GM12878 (cell line): ENCODE data around the gene TADA2A. TPM values are rescaled to one million over a fixed set of nuclear protein-coding genes. Genes with fewer than 3 reads are reported as not detected.

Experiments used
- ATAC-seq: fragments of 200-7000 bp; cut with Tn5 transposase; 3 replicates; pipeline ENCODE4 v1.9.1; 2020; ENCODE audit warnings: mild to moderate bottlenecking, moderate library complexity
- BruUV-seq: library from RNA; stranded (reverse); fragments of 400-500 nt; replicated peaks from 2 replicates; lab custom pipeline; 2021; lab: Mats Ljungman, UMichigan
- CTCF ChIA-PET: fragments of 300-600 bp; sonication (Branson Sonifier 250); formaldehyde crosslinking; extraction: SDS; loops from one replicate; lab custom pipeline; 2021; ENCODE audit warnings: inconsistent platforms; lab: Yijun Ruan, JAX
- POLR2A ChIA-PET: fragments of 350-600 bp; formaldehyde crosslinking; extraction: SDS; loops from one replicate; lab custom pipeline; 2021; ENCODE audit warnings: inconsistent platforms; lab: Charles Lee
- RAD21 ChIA-PET: fragments of 300-600 bp; sonication (Branson Sonifier 250); formaldehyde crosslinking; loops from one replicate; lab custom pipeline; 2023; ENCODE audit warnings: antibody characterized with exemption; ENCODE audit not compliant: unreplicated experiment; lab: Charles Lee
- SMC1A ChIA-PET: fragments of 300-600 bp; sonication (Branson Sonifier 250); formaldehyde crosslinking; loops from one replicate; lab custom pipeline; 2023; ENCODE audit not compliant: unreplicated experiment, uncharacterized antibody; lab: Charles Lee
- DNase-seq: peaks from one replicate; pipeline ENCODE4 v3.0.0-alpha.2; 2011; ENCODE audit warnings: low read depth, low spot score
- FAIRE-seq: peaks from 3 replicates; lab custom pipeline; 2011; peaks lifted over from hg19 to GRCh38; lab: Jason Lieb, UNC
- H2AFZ ChIP-seq: 2 replicates; pipeline ENCODE4 v1.6.0; 2011; ENCODE audit warnings: low read depth, low read length, control low read depth; ENCODE audit not compliant: control insufficient read depth
- H3K27ac ChIP-seq: 2 replicates; pipeline ENCODE4 v1.5.1; 2011; ENCODE audit warnings: control low read depth; ENCODE audit not compliant: control insufficient read depth, insufficient read depth
- H3K27me3 ChIP-seq, 2 experiments: replicated peaks in 1 of 2; 2 replicates each; pipeline versions ENCODE4 v1.6.0 to v1.6.1; 2011; ENCODE audit warnings: low read length in 1 of 2; ENCODE audit not compliant: control insufficient read depth in 2 of 2, insufficient read depth in 2 of 2
- H3K36me3 ChIP-seq, 2 experiments: 2 replicates each; pipeline ENCODE4 v1.5.1; 2011; ENCODE audit warnings: low read length in 1 of 2; ENCODE audit not compliant: control insufficient read depth in 2 of 2, insufficient read depth in 2 of 2
- H3K4me1 ChIP-seq: 2 replicates; pipeline ENCODE4 v1.6.1; 2011; ENCODE audit warnings: mild to moderate bottlenecking, low read length, moderate library complexity, mixed read lengths; ENCODE audit not compliant: control insufficient read depth, insufficient read depth
- H3K4me2 ChIP-seq: 2 replicates; pipeline ENCODE4 v1.6.0; 2011; ENCODE audit warnings: control low read depth; ENCODE audit not compliant: control insufficient read depth, insufficient read depth
- H3K4me3 ChIP-seq: fragments of 200-600 bp; sonication (generic); 2 replicates; pipeline ENCODE4 v1.5.1; 2016
- H3K79me2 ChIP-seq: 2 replicates; pipeline ENCODE4 v1.6.0; 2011; ENCODE audit warnings: low read length; ENCODE audit not compliant: control insufficient read depth, insufficient read depth
- H3K9ac ChIP-seq: 2 replicates; pipeline ENCODE4 v1.8.0; 2011; ENCODE audit warnings: low read length, control low read depth, mixed read lengths; ENCODE audit not compliant: control insufficient read depth, insufficient read depth
- H3K9me3 ChIP-seq: replicated peaks from 3 replicates; pipeline ENCODE4 v1.5.1; 2011; ENCODE audit warnings: mild to moderate bottlenecking, low read length; ENCODE audit not compliant: control insufficient read depth, insufficient read depth
- H4K20me1 ChIP-seq: 2 replicates; pipeline ENCODE4 v1.6.0; 2011; ENCODE audit not compliant: control insufficient read depth, insufficient read depth
- BCLAF1 ChIP-seq: fragments of 450-650 bp; IDR thresholded peaks from 2 replicates; pipeline ENCODE4 v1.6.1; 2017; ENCODE audit warnings: antibody characterized with exemption, mild to moderate bottlenecking, moderate library complexity
- FOXK2 ChIP-seq: fragments of 450-650 bp; IDR thresholded peaks from 2 replicates; pipeline ENCODE4 v1.6.1; 2017; ENCODE audit warnings: mild to moderate bottlenecking, moderate library complexity
- JUND ChIP-seq: IDR thresholded peaks from 2 replicates; pipeline ENCODE4 v1.6.1; 2012; ENCODE audit warnings: low read depth, mild to moderate bottlenecking, low read length, improper control_type of control experiment, moderate library complexity
- LARP7 ChIP-seq: fragments of 450-650 bp; IDR thresholded peaks from 2 replicates; pipeline ENCODE4 v1.6.1; 2017; ENCODE audit warnings: mild to moderate bottlenecking
- MLLT1 ChIP-seq: fragments of 450-650 bp; IDR thresholded peaks from 2 replicates; pipeline ENCODE4 v1.6.1; 2016; ENCODE audit warnings: mild to moderate bottlenecking
- NFYA ChIP-seq: IDR thresholded peaks from 2 replicates; pipeline ENCODE4 v1.6.1; 2011; ENCODE audit warnings: low read depth, mild to moderate bottlenecking, low read length, improper control_type of control experiment, borderline replicate concordance
- NKRF ChIP-seq: fragments of 450-650 bp; conservative IDR thresholded peaks from 2 replicates; pipeline ENCODE4 v1.6.1; 2017; ENCODE audit warnings: mild to moderate bottlenecking, moderate library complexity
- PML ChIP-seq: IDR thresholded peaks from 2 replicates; pipeline ENCODE4 v1.6.1; 2012; ENCODE audit warnings: low read length, inconsistent platforms
- POLR2A ChIP-seq: IDR thresholded peaks from 2 replicates; pipeline ENCODE4 v1.6.1; 2011; ENCODE audit warnings: low read depth, mild to moderate bottlenecking, low read length
- SIX5 ChIP-seq: IDR thresholded peaks from 2 replicates; pipeline ENCODE4 v1.6.1; 2011; ENCODE audit warnings: mild to moderate bottlenecking, low read depth, low read length, moderate library complexity; ENCODE audit not compliant: severe bottlenecking
- SREBF2 ChIP-seq: IDR thresholded peaks from 2 replicates; pipeline ENCODE4 v1.6.1; 2012; ENCODE audit warnings: mild to moderate bottlenecking, low read length
- TCF7 ChIP-seq: IDR thresholded peaks from 2 replicates; pipeline ENCODE4 v1.6.1; 2014; ENCODE audit warnings: antibody characterized with exemption, borderline replicate concordance
- WGBS: methylation state at CpG from one replicate; pipeline ENCODE4 v1.1.6; 2016; ENCODE audit warnings: low lambda C conversion rate; ENCODE audit not compliant: insufficient replicate concordance, insufficient coverage; ENCODE audit errors: missing lambda C conversion rate; 5-methylcytosine and 5-hydroxymethylcytosine counted together
- in situ Hi-C: fragments of 300-500 bp; cut with MboI; formaldehyde crosslinking; loops from 9 replicates; pipeline ENCODE4 v1.14.3; 2018; ENCODE audit warnings: mixed read lengths
- intact Hi-C: fragments of 100-400 bp; cut with micrococcal nuclease; formaldehyde crosslinking; loops from one replicate; pipeline ENCODE4 v1.14.2; 2022; ENCODE audit not compliant: unreplicated experiment
- polyA plus RNA-seq, 11 experiments: library from polyadenylated mRNA; depleted of rRNA in 4 of 11; unstranded in 6 of 11; stranded (reverse) in 5 of 11; fragments of >200 nt; fragmentation: Nextera tagmentation in 4 of 11; fragmentation: Illumina TruSeq in 1 of 11; extraction: Ambion mirVana in 4 of 11; extraction: Trizol in 1 of 11; gene quantifications; 1 replicate in 1 of 11; 2 replicates in 10 of 11; pipeline versions ENCODE4 v1.2.1 to v1.2.3, GENCODE V29; 2011 to 2016; ENCODE audit warnings: inconsistent platforms in 2 of 11, missing spikeins in 2 of 11, low read depth in 1 of 11
- total RNA-seq, 4 experiments: library from RNA; depleted of rRNA in 3 of 4; stranded (reverse); fragments of >200 nt in 3 of 4; fragmentation: Illumina TruSeq in 1 of 4; extraction: Trizol in 1 of 4; gene quantifications; 2 replicates each; pipeline versions ENCODE4 v1.2.1 to v1.2.3, GENCODE V29; 2013 to 2021

The TADA2A gene
- total and polyA plus RNA-seq, 10 of the 15 experiments (the other 5 are each of a cell fraction or from before 2014, with no cell fraction given): 19.6 to 43.8 (median 34.1) TPM

GRCh38 chr17:37518826-37519225, 112.1 kb downstream of the TADA2A start (continued):
- TF ChIP-seq MLLT1 (no peak), TCF7 (no peak)

GRCh38 chr17:37519251-37519985, 112.7 kb downstream of the TADA2A start:
- no peak for FAIRE-seq
- in situ Hi-C loops: loop anchor here (25.0 kb wide), 1 partner anchor 868 kb away; no protein-coding TSS in a partner anchor
- no peak overlapping the region for H2AFZ ChIP-seq
- no peak for TF ChIP-seq NKRF
- no peak for TF ChIP-seq LARP7
- no peak for TF ChIP-seq FOXK2
- TF ChIP-seq JUND: no peak
- no peak for TF ChIP-seq POLR2A
- TF ChIP-seq SIX5: no peak
- no peak for TF ChIP-seq BCLAF1
- TF ChIP-seq NFYA: no peak
- TF ChIP-seq TCF7: no peak
- no peak for TF ChIP-seq SREBF2
- no peak for TF ChIP-seq PML
- TF ChIP-seq, all 136 proteins: peak for 0
- no peaks in the 10 kb centered on the region for H4K20me1 ChIP-seq
- peaks cover 9 to 29% of the 10 kb centered on the region in 2 experiments for H3K36me3 ChIP-seq
- SMC1A ChIA-PET: interaction anchor here (1.1 kb wide), 1 partner anchor 303 kb away, joined by 3 read pairs; no protein-coding TSS in a partner anchor
- no peaks in the 10 kb centered on the region for H3K79me2 ChIP-seq
- DNase-seq: no peak
- H3K9ac ChIP-seq: no peak overlapping the region
- H3K27me3 ChIP-seq: no peaks in the 10 kb centered on the region
- WGBS: 80% methylated on average over 5 of the region's 5 CpGs
- POLR2A ChIA-PET: interaction anchor here (1.0 kb wide), 1 partner anchor 99 kb away, joined by 3 read pairs; no protein-coding TSS in a partner anchor
- CTCF ChIA-PET: interaction anchor here (0.8 to 1.8 kb wide), 3 partner anchors 12 to 146 kb away, joined by 3 to 5 read pairs (median 3); no protein-coding TSS in a partner anchor
- H3K9me3 ChIP-seq: no peaks in the 10 kb centered on the region
- H3K4me1 ChIP-seq: no peaks in the 10 kb centered on the region
- RAD21 ChIA-PET: no interaction called here
- no TSS peak for BruUV-seq
- H3K4me2 ChIP-seq: no peak overlapping the region
- intact Hi-C loops: no loop called here
- no peak for ATAC-seq
- H3K4me3 ChIP-seq: no peak overlapping the region
- no peak overlapping the region for H3K27ac ChIP-seq
